ENCODE measurements around the gene STRADB. TPM values are rescaled to one million over a fixed set of nuclear protein-coding genes. Genes with fewer than 3 reads are reported as not detected.

STRADB gene
- total and polyA plus RNA-seq, 2 of the 4 experiments (the other 2 are of a cell fraction), result 14.9 to 31.5 TPM

- peaks cover 20 to 38% of the 10 kb centered on the region in 2 experiments for H3K79me1 ChIP-seq (ENCODE audit: low read depth in 1 of 2, low read length in 2 of 2)
- no peak overlapping the region for H3K56ac ChIP-seq (ENCODE audit: extremely low read depth, insufficient read depth, low read length)
- H4K8ac ChIP-seq (ENCODE audit: low read depth in 2 of 2, low read length in 2 of 2), result no peak overlapping the region
- ChIA-PET POLR2A (ENCODE audit: unreplicated experiment) (no interaction called here), CTCF (interaction anchor here (0.6 kb wide), 1 partner anchor 1485 kb away, joined by 3 read pairs; the partner anchor contains the start of gene WDR12)
- no peak for TF ChIP-seq RCOR1 (IDR thresholded peaks at IDR 0.05; ENCODE audit: insufficient replicate concordance, low read length)
- TF ChIP-seq RAD21 (IDR thresholded peaks at IDR 0.05; ENCODE audit: low read length), result no peak
- TF ChIP-seq ELK1 (IDR thresholded peaks at IDR 0.05; ENCODE audit: borderline replicate concordance, low read depth, low read length), result no peak
- no peak for TF ChIP-seq CTCF (conservative IDR thresholded peaks at IDR 0.05; ENCODE audit: low read depth, low read length)
- TF ChIP-seq BHLHE40 (IDR thresholded peaks at IDR 0.05; ENCODE audit: low read depth, low read length), result no peak
- no peak for TF ChIP-seq CEBPB (IDR thresholded peaks at IDR 0.05; ENCODE audit: low read depth, low read length)
- TF ChIP-seq MXI1 (IDR thresholded peaks at IDR 0.05; ENCODE audit: borderline replicate concordance, low read depth, low read length), result no peak
- no peak for TF ChIP-seq POLR2A (IDR thresholded peaks at IDR 0.05; ENCODE audit: low read depth, low read length)
- TF ChIP-seq CHD1 (IDR thresholded peaks at IDR 0.05; ENCODE audit: low read depth, low read length), result no peak
- H3K14ac ChIP-seq (replicated peaks; ENCODE audit: low read depth, low read length), result no peak overlapping the region
- no peak overlapping the region for H4K5ac ChIP-seq (ENCODE audit: low read depth, low read length)
- no peak overlapping the region for H3K27ac ChIP-seq (ENCODE audit: insufficient read depth, low read length)
- H3K4me2 ChIP-seq (ENCODE audit: low read depth, low read length), result no peak overlapping the region
- H3K9me1 ChIP-seq (ENCODE audit: insufficient read depth, low read length), result peaks cover 3% of the 10 kb centered on the region; the same call in 1 of the 2 replicates
- peaks cover 3% of the 10 kb centered on the region for H3K4me1 ChIP-seq (ENCODE audit: control insufficient read depth, insufficient read depth, low read length)
- no peak for DNase-seq
- H3K4me3 ChIP-seq (ENCODE audit: insufficient read depth, low read depth, low read length), result no peak overlapping the region
- H2BK15ac ChIP-seq (ENCODE audit: low read depth, low read length), result no peak overlapping the region
- no peak overlapping the region for H3K18ac ChIP-seq (ENCODE audit: low read depth, low read length)
- dilution Hi-C loops (cut with HindIII; ENCODE audit: low sequenced_read_pairs, unreplicated experiment) (no loop called here), in situ Hi-C loops (cut with MboI; ENCODE audit: low sequenced_read_pairs) (no loop called here), intact Hi-C loops (cut with micrococcal nuclease) (no loop called here)
- H2BK20ac ChIP-seq (ENCODE audit: low read depth, low read length), result no peak overlapping the region
- H3K4ac ChIP-seq (ENCODE audit: low read depth, low read length), result no peak overlapping the region
- no peak overlapping the region for H2AFZ ChIP-seq (replicated peaks; ENCODE audit: low read length, poor library complexity)
- H2BK120ac ChIP-seq (ENCODE audit: low read depth, low read length), result no peak overlapping the region
- H4K91ac ChIP-seq (ENCODE audit: insufficient read depth, low read depth, low read length), result no peak overlapping the region
- 92% methylated on average over 2 of the region's 9 CpGs; no CpG with 5 or more reads in 1 of the 2 experiments for WGBS, 2 experiments (ENCODE audit: extremely low coverage in 2 of 2, insufficient read length in 1 of 2)
- no peak overlapping the region for H3K23ac ChIP-seq (ENCODE audit: low read depth, low read length)
- no peaks in the 10 kb centered on the region for H3K9me3 ChIP-seq (ENCODE audit: control insufficient read depth, insufficient read depth, low read length)
- BruUV-seq (replicated peaks), result no TSS peak
- H3K36me3 ChIP-seq (ENCODE audit: control insufficient read depth, insufficient read depth, low read length), result no peaks in the 10 kb centered on the region
- H3K9ac ChIP-seq (ENCODE audit: low read depth, low read length), result no peak overlapping the region
- no peaks in the 10 kb centered on the region for H3K27me3 ChIP-seq (ENCODE audit: control insufficient read depth, insufficient read depth, low read length)
- no peak overlapping the region for H2AK9ac ChIP-seq (replicated peaks; ENCODE audit: low read depth, low read length, poor library complexity)
- no peak overlapping the region for H2BK5ac ChIP-seq (ENCODE audit: low read depth, low read length, poor library complexity, severe bottlenecking)
- 0 out of 2 replicates have a peak, but pooled peaks cover 6% of the 10 kb centered on the region for H4K20me1 ChIP-seq (ENCODE audit: insufficient read depth, low read length)
- ATAC-seq (ENCODE audit: low read depth), result no peak
- H2AK5ac ChIP-seq (ENCODE audit: low read depth, low read length), result no peak overlapping the region
These were observed 25.6 kb upstream of the STRADB start for GRCh38 chr2:201425952-201426351.
